Upper lobe of left lung (tissue), 6 donors: ENCODE results near the gene NOLC1. TPM values are rescaled to one million over a fixed set of nuclear protein-coding genes. Genes with fewer than 3 reads are reported as not detected.

Source experiments
- ATAC-seq, 2 donors: fragments of 200-7000 bp; cut with Tn5 transposase; one replicate each; pipeline ENCODE4 v1.9.1; 2022; ENCODE audit warnings: mild to moderate bottlenecking in 2 of 2, moderate library complexity in 2 of 2; ENCODE audit not compliant: low FRiP score in 2 of 2
- DNase-seq, 2 donors: peaks; one replicate each; pipeline ENCODE4 v3.0.0-alpha.2; 2019 to 2020
- H3K27ac ChIP-seq, 4 donors: fragments of 200-600 bp; sonication (generic); one replicate each; pipeline ENCODE4 v1.5.1; 2016 to 2019
- H3K27me3 ChIP-seq, 4 donors: fragments of 200-600 bp; sonication (generic); one replicate each; pipeline ENCODE4 v1.5.1; 2017 to 2019
- H3K36me3 ChIP-seq, 4 donors: fragments of 200-600 bp; sonication (generic); one replicate each; pipeline ENCODE4 v1.5.1; 2016 to 2019
- H3K4me1 ChIP-seq, 4 donors: fragments of 200-600 bp; sonication (generic); one replicate each; pipeline ENCODE4 v1.5.1; 2018 to 2019
- H3K4me3 ChIP-seq, 4 donors: fragments of 200-600 bp; sonication (generic); one replicate each; pipeline ENCODE4 v1.5.1; 2017 to 2019; ENCODE audit warnings: mild to moderate bottlenecking in 2 of 4, moderate library complexity in 1 of 4
- H3K9me3 ChIP-seq, 4 donors: fragments of 200-600 bp; sonication (generic); one replicate each; pipeline ENCODE4 v1.5.1; 2018 to 2019
- CTCF ChIP-seq, 6 experiments: fragments of 450-650 bp in 4 of 6; fragments of 200-600 bp in 2 of 6; sonication (generic) in 2 of 6; IDR thresholded peaks; one replicate each; pipeline ENCODE4 v1.5.1; 2016 to 2019; ENCODE audit warnings: antibody characterized with exemption in 6 of 6
- EP300 ChIP-seq, 4 donors: sonication (generic); formaldehyde crosslinking; IDR thresholded peaks; one replicate each; pipeline ENCODE4 v1.5.1; 2017; ENCODE audit warnings: antibody characterized with exemption in 4 of 4, control low read depth in 2 of 4
- POLR2A ChIP-seq, 4 donors: fragments of 450-650 bp; IDR thresholded peaks; one replicate each; pipeline ENCODE4 v1.5.1; 2016 to 2017; ENCODE audit warnings: antibody characterized with exemption in 4 of 4, mild to moderate bottlenecking in 2 of 4
- POLR2AphosphoS5 ChIP-seq, 2 donors: sonication (generic); formaldehyde crosslinking; IDR thresholded peaks; one replicate each; pipeline ENCODE4 v1.5.1; 2017; ENCODE audit warnings: antibody characterized with exemption in 2 of 2
- WGBS, 2 donors: methylation state at CpG; one replicate each; pipeline ENCODE4 v1.1.5; 2017 to 2018; 5-methylcytosine and 5-hydroxymethylcytosine counted together
- total RNA-seq, 6 donors: library from RNA; depleted of rRNA in 4 of 6; stranded (reverse); fragments of >200 nt in 4 of 6; gene quantifications; one replicate each; pipeline versions ENCODE4 v1.1.0 to v1.2.1, GENCODE V29; 2016 to 2021
- donor health status: DM: no; HTN: no; CAD: no; lungs with moderate emphysema.
- donor health status: DM: no; HTN: yes; CAD: no; lungs with severe emphysema.

The NOLC1 gene
- total RNA-seq, 6 donors from 2014 or later: 21.4 to 72.8 (median 44.3) TPM

DNA sequence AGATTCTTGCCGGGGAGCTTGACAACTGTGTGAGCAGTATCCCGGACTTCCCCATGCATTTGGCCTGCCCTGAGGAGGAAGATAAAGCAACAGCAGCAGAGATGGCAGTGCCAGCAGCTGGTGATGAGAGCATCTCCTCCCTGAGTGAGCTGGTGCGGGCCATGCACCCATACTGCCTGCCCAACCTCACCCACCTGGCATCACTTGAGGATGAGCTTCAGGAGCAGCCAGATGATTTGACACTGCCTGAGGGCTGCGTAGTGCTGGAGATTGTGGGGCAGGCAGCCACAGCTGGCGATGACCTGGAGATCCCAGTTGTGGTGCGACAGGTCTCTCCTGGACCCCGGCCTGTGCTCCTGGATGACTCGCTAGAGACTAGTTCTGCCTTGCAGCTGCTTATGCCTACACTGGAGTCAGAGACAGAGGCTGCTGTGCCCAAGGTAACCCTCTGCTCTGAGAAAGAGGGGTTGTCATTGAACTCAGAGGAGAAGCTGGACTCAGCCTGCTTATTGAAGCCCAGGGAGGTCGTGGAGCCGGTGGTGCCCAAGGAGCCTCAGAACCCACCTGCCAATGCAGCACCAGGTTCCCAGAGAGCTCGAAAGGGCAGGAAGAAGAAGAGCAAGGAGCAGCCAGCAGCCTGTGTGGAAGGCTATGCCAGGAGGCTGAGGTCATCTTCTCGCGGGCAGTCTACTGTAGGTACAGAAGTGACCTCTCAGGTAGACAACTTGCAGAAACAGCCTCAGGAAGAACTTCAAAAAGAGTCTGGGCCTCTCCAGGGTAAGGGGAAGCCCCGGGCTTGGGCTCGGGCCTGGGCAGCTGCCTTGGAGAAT is 12.7 kb upstream of the NOLC1 start:
- no peak for TF ChIP-seq CTCF (IDR thresholded peaks at IDR 0.05)
- no peak for TF ChIP-seq POLR2AphosphoS5 (IDR thresholded peaks at IDR 0.05)
- TF ChIP-seq POLR2A (IDR thresholded peaks at IDR 0.05): no peak
- TF ChIP-seq EP300 (IDR thresholded peaks at IDR 0.05): no peak
- peaks cover 23 to 36% (median 28%) of the 10 kb centered on the region in 4 donors for H3K4me1 ChIP-seq
- no peak overlapping the region for H3K27ac ChIP-seq
- no peak for DNase-seq
- 92 to 95% methylated on average over 11 to 15 of the region's 15 CpGs for WGBS, 2 donors
- no peaks in the 10 kb centered on the region for H3K27me3 ChIP-seq
- ATAC-seq: no peak
- peaks cover 31 to 66% (median 59%) of the 10 kb centered on the region in 4 donors for H3K36me3 ChIP-seq
- H3K9me3 ChIP-seq: no peaks in the 10 kb centered on the region
- no peak overlapping the region for H3K4me3 ChIP-seq

- Histone ChIP-seq H3K36me3 (peaks cover 31 to 73% (median 65%) of the 10 kb centered on the region in 4 donors), H3K27ac (no peak overlapping the region), H3K4me1 (peaks cover 16 to 29% (median 22%) of the 10 kb centered on the region in 4 donors), H3K27me3 (no peaks in the 10 kb centered on the region), H3K9me3 (no peaks in the 10 kb centered on the region), H3K4me3 (no peak overlapping the region)
- DNase-seq (no peak), ATAC-seq (no peak)
- 77 to 100% methylated on average over 3 to 4 of the region's 4 CpGs for WGBS, 2 donors
- TF ChIP-seq POLR2AphosphoS5 (IDR thresholded peaks at IDR 0.05) (no peak), EP300 (IDR thresholded peaks at IDR 0.05) (no peak), POLR2A (IDR thresholded peaks at IDR 0.05) (no peak), CTCF (IDR thresholded peaks at IDR 0.05) (no peak)
Observed at GRCh38 chr10:102140218-102140617, 12.0 kb upstream of the NOLC1 start.

DNA sequence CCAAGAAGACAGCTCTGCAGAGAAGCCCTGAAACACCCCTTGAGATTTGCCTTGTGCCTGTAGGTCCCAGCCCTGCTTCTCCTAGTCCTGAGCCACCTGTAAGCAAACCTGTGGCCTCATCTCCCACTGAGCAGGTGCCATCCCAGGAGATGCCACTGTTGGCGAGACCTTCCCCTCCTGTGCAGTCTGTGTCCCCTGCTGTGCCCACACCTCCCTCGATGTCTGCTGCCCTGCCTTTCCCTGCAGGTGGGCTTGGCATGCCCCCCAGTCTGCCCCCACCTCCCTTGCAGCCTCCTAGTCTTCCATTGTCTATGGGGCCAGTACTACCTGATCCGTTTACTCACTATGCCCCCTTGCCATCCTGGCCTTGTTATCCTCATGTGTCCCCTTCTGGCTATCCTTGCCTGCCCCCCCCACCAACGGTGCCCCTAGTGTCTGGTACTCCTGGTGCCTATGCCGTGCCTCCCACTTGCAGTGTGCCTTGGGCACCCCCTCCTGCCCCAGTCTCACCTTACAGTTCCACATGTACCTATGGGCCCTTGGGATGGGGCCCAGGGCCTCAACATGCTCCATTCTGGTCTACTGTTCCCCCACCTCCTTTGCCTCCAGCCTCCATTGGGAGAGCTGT is 11.2 kb upstream of the NOLC1 start:
- Histone ChIP-seq H3K27me3 (no peaks in the 10 kb centered on the region), H3K4me1 (peaks cover 8 to 21% (median 14%) of the 10 kb centered on the region in 4 donors), H3K4me3 (no peak overlapping the region), H3K9me3 (no peaks in the 10 kb centered on the region), H3K27ac (no peak overlapping the region), H3K36me3 (peaks cover 31 to 75% (median 66%) of the 10 kb centered on the region in 4 donors)
- DNase-seq (no peak), ATAC-seq (no peak)
- 88 to 95% methylated on average over 5 of the region's 5 CpGs for WGBS, 2 donors
- TF ChIP-seq CTCF (IDR thresholded peaks at IDR 0.05) (no peak), POLR2AphosphoS5 (IDR thresholded peaks at IDR 0.05) (no peak), EP300 (IDR thresholded peaks at IDR 0.05) (no peak), POLR2A (IDR thresholded peaks at IDR 0.05) (no peak)

DNA sequence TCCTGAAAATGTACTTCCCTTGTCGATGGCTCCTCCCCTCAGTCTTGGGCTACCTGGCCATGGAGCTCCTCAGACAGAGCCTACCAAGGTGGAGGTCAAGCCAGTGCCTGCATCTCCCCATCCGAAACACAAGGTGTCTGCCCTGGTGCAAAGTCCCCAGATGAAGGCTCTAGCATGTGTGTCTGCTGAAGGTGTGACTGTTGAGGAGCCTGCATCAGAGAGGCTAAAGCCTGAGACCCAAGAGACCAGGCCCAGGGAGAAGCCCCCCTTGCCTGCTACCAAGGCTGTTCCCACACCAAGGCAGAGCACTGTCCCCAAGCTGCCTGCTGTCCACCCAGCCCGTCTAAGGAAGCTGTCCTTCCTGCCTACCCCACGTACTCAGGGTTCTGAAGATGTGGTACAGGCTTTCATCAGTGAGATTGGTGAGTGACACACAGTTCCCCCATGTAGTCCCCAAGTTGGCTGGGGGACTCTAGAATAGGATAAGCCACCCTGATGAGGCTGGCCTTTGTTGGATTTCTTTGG is 10.5 kb upstream of the NOLC1 start:
- DNase-seq (no peak), ATAC-seq (no peak)
- no peaks in the 10 kb centered on the region for H3K9me3 ChIP-seq
- peaks cover 31 to 82% (median 70%) of the 10 kb centered on the region in 4 donors for H3K36me3 ChIP-seq
- H3K27me3 ChIP-seq: no peaks in the 10 kb centered on the region
- H3K27ac ChIP-seq: no peak overlapping the region
- no peak for TF ChIP-seq POLR2AphosphoS5 (IDR thresholded peaks at IDR 0.05)
- TF ChIP-seq POLR2A (IDR thresholded peaks at IDR 0.05): no peak
- no peak for TF ChIP-seq EP300 (IDR thresholded peaks at IDR 0.05)
- TF ChIP-seq CTCF (IDR thresholded peaks at IDR 0.05): no peak
- peaks cover 4 to 15% (median 10%) of the 10 kb centered on the region in 4 donors for H3K4me1 ChIP-seq
- 88 to 100% methylated on average over 1 to 4 of the region's 4 CpGs for WGBS, 2 donors
- H3K4me3 ChIP-seq: no peak overlapping the region
